Stomach (tissue), 4 donors: ENCODE data around the gene SLC4A4.

Experiments used
- POLR2AphosphoS5 ChIP-seq, 3 donors: sonication (generic); formaldehyde crosslinking; IDR thresholded peaks; one replicate each; pipeline ENCODE4 v1.6.1; 2016; ENCODE audit warnings: antibody characterized with exemption in 3 of 3
- TF ChIP-seq, protein P1 (sequence below), 7 experiments: fragments of 450-650 bp in 4 of 7; fragments of 200-600 bp in 3 of 7; sonication (generic) in 3 of 7; IDR thresholded peaks; one replicate each; pipeline ENCODE4 v1.5.1; 2016 to 2019; ENCODE audit warnings: antibody characterized with exemption in 7 of 7, control low read depth in 2 of 7, mild to moderate bottlenecking in 1 of 7

DNA sequence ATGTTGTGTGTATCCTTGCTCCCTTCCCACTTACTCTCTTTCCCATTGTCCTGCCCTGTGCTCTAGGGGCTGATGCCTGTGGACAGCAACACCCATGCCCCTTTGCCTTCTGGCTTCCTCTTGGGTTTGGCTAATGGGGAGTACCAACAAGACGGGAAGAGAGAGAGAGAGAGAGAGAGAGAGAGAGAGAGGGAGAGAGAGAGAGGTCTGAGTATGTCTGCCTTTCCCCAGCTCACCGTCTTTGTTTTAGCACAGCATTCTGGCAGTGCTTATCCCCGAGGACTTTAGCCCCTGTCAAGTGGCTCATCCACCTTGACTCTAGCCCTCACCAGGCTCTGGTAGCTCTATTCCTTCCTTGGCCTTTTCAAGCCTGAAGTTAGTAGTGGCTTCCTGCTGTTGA, 128.0 kb downstream of the SLC4A4 start:
- TF ChIP-seq, protein P1, sequence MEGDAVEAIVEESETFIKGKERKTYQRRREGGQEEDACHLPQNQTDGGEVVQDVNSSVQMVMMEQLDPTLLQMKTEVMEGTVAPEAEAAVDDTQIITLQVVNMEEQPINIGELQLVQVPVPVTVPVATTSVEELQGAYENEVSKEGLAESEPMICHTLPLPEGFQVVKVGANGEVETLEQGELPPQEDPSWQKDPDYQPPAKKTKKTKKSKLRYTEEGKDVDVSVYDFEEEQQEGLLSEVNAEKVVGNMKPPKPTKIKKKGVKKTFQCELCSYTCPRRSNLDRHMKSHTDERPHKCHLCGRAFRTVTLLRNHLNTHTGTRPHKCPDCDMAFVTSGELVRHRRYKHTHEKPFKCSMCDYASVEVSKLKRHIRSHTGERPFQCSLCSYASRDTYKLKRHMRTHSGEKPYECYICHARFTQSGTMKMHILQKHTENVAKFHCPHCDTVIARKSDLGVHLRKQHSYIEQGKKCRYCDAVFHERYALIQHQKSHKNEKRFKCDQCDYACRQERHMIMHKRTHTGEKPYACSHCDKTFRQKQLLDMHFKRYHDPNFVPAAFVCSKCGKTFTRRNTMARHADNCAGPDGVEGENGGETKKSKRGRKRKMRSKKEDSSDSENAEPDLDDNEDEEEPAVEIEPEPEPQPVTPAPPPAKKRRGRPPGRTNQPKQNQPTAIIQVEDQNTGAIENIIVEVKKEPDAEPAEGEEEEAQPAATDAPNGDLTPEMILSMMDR (IDR thresholded peaks at IDR 0.05): no peak
- no peak for TF ChIP-seq POLR2AphosphoS5 (IDR thresholded peaks at IDR 0.05)
